ENCODE results near the gene MYO1A.

The MYO1A gene

GRCh38 chr12:57012600-57013465, 37.1 kb downstream of the MYO1A start:
- DNase-seq (ENCODE audit: low read depth): no peak

- no peak for DNase-seq (ENCODE audit: low read depth)
Observed at GRCh38 chr12:57011438-57012424, 38.2 kb downstream of the MYO1A start.

DNA sequence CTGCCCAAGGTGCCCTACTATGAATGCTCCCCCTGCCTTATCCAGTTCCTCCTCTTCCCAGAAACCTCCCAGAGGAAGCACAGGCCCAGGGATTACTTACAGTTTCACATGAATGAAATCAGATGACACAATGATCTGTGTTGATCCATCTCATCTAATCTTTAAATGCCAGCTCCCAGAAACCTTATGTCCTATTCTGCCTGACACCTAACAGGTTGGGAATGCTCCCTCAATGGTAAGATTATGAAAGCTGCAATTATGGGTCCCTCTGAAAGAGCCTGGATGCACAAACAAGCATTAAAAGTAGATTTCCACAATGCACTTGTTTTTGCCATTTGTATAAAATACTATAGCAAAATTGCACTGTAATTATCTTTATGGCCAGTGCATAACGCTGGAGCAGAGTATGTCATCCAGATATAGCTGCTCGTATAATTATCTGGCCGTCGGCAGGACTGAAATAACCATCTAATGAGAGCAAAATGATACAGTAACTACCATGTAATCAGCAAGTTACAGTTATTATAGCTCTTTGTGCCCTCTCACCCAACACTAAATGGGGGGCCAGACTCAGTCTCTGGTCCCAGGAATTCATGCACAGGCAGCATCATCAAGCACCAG, 39.2 kb downstream of the MYO1A start:
- DNase-seq (ENCODE audit: low read depth): no peak

- no peak for DNase-seq (ENCODE audit: low read depth)
Observed at GRCh38 chr12:57009949-57010626, 39.8 kb downstream of the MYO1A start.

GRCh38 chr12:57008178-57008577, 41.8 kb downstream of the MYO1A start:
- DNase-seq (ENCODE audit: low read depth): no peak

DNA sequence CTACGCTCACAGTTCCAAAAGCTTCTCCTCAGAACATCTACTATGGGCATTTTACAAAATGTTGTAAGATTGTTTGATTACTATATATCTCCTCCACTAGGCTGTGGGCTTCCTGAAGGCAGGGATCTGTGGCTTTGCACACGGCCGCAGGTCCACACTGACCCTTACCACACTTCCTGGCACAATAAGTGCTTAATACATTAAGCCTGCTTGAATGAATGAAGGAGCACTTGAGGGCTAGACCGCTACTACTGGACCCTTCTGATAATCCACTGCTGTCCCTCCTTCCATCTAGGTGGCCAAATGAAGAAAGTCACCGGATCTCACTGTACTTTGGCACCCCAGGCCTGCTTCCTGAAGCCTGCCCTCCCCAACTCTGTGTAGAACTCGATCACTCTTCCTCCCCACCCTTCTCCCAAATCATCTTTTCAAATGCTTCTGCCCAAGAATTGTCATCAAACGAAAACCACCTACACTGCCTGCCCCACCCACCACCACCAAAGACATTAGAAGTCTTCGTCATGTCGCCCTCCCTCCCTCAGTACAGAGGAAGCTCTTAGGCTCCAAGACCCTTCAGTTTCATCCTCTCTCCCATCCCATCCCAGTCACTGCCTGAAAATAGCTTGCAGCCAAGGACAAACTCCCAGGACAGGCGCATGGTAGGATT, 43.0 kb downstream of the MYO1A start:
- DNase-seq (ENCODE audit: low read depth): no peak

- DNase-seq (ENCODE audit: low read depth): peak; percentile 39
Observed at GRCh38 chr12:57005980-57006808, 43.7 kb downstream of the MYO1A start, which contains the start of gene ZBTB39. Gene ZBTB39, minus strand, starts transcription at chr12:57006546. Its CDS starts 1,629 bp downstream, at chr12:57004917.

GRCh38 chr12:57004651-57005050, 45.3 kb downstream of the MYO1A start:
- DNase-seq (ENCODE audit: low read depth): no peak

DNA sequence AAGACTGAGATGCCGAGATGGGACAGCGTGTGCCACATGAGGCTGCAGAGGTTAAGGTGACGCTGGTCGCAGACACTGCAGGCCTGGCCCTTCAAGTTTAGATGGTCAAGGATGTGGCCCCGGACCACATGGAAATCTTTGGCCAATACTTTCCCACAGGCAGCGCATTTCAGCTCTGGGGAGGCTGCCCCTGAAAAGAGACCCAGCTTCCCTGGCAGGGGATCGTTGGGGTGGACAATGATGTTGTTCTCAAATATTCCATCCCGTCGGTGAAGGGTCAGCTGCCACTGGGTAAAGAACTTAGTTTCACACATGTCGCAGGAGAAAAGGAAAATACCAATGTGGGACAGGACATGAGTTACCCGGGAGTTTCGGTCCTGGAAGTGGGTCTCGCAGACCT, 46.5 kb downstream of the MYO1A start:
- DNase-seq (ENCODE audit: low read depth): no peak

DNA sequence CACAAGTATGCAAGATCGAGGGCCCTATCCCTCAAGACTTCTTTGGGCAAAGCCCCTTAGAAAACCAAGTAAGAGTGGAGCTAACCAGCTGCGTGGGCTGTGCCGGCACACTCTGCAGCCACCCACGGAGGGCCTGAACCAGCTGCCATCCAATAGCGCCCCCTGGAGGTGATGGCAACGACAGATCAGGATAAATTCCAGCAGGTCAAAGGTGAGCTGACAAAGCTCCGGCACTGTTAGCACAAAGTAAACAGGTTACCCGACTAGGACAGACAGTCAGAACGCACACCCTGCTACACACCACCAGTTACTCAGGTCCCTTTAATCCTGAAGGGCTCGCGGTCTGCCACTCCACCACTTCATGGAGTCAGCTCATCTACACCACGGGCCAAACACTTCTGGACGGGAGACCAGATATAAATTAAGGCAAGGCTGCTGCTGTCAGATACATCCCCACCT, 48.5 kb downstream of the MYO1A start:
- peak; percentile 54 for DNase-seq (ENCODE audit: low read depth)

GRCh38 chr12:57000393-57000792, 49.5 kb downstream of the MYO1A start:
- DNase-seq (ENCODE audit: low read depth): no peak

DNA sequence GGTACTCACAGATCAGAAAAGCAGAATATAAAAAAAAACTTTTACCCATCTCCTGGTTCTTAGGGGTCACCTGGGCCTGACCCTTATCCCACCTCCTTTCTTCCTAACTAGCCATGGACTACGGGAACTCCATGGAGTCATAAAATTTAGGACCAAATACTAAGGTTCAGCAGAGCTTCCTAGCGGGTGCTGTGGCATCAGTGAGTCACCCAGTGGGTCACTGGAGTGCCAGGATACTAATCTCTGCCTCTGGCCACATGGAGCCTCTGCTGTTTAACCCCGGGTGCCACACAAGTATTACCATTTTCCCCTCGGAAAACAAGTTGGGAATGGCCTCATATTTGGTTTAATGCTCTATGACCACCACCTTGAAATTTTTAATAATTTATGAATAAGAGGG, 50.5 kb downstream of the MYO1A start:
- no peak for DNase-seq (ENCODE audit: low read depth)

- DNase-seq (ENCODE audit: low read depth): no peak
Observed at GRCh38 chr12:56998981-56999380, 50.9 kb downstream of the MYO1A start.

GRCh38 chr12:56998316-56998715, 51.6 kb downstream of the MYO1A start:
- no peak for DNase-seq (ENCODE audit: low read depth)

DNA sequence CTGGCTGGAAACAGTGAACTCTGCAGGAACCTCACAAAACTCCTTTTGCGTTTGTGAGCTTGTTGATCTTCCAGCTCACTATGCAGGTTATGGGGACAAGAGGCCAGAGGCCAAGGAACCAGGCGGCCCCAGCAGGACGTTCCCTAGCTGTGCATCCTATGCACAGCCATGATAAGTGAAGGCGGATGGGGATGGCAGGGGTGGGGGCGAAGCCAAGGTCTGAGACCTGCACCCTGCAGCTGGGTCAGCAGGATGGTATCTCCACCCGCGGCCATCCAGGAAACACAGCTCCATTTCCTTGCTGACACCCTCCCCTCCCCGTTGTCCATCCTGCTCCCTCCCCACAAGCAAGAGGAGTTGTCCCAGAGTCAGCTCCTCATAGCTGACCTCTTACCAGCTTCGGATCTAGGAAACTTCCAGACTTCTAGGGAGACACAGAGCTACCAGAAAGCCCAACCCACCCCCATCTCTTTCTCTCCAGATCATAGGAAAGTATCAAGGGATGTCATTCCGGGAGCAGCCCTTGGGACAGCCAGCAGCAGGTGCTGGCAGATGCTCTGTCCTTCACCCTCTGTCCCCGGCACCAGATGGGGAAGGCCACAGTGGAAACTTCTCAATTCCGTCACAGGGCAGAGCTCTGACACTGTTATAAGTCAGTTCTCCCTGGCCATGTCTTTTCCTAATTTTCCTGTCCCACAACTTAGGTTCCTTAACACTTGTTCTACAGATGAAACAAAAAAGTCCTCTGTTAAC, 53.0 kb downstream of the MYO1A start:
- no peak for DNase-seq (ENCODE audit: low read depth)

- DNase-seq (ENCODE audit: low read depth): no peak
Observed at GRCh38 chr12:56995930-56996496, 53.9 kb downstream of the MYO1A start.

DNA sequence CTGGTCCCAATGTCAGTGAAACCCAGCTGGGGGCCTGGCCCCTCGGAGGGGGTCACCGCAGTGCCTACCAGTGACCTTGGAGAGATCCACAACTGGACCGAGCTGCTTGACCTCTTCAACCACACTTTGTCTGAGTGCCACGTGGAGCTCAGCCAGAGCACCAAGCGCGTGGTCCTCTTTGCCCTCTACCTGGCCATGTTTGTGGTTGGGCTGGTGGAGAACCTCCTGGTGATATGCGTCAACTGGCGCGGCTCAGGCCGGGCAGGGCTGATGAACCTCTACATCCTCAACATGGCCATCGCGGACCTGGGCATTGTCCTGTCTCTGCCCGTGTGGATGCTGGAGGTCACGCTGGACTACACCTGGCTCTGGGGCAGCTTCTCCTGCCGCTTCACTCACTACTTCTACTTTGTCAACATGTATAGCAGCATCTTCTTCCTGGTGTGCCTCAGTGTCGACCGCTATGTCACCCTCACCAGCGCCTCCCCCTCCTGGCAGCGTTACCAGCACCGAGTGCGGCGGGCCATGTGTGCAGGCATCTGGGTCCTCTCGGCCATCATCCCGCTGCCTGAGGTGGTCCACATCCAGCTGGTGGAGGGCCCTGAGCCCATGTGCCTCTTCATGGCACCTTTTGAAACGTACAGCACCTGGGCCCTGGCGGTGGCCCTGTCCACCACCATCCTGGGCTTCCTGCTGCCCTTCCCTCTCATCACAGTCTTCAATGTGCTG, 54.6 kb downstream of the MYO1A start:
- no peak for DNase-seq (ENCODE audit: low read depth)

GRCh38 chr12:56994231-56994746, 55.6 kb downstream of the MYO1A start:
- no peak for DNase-seq (ENCODE audit: low read depth)
